ENCODE data around the gene CD1D.

- TF ChIP-seq CTCF (conservative IDR thresholded peaks at IDR 0.05; ENCODE audit: low read depth, low read length), result no peak
- no peak for TF ChIP-seq EZH2 (IDR thresholded peaks at IDR 0.05; ENCODE audit: borderline replicate concordance, low read depth, low read length, poor library complexity, severe bottlenecking)
Observed at GRCh38 chr1:158169105-158169504, 11.6 kb upstream of the CD1D start.
